ENCODE measurements around the gene ELFN2.
"Not testable (repeated sequence)": the region's sequence is repeated elsewhere in the genome, so short reads cannot be mapped to it uniquely, and the experiment has no call there.

The ELFN2 gene

GRCh38 chr22:37415210-37415609, 12.1 kb downstream of the ELFN2 start:
- no peak for FAIRE-seq
- no peak for DNase-seq (ENCODE audit: extremely low spot score, insufficient read length, low read depth)

GRCh38 chr22:37414288-37414687, 13.0 kb downstream of the ELFN2 start:
- no peak for DNase-seq (ENCODE audit: extremely low spot score, insufficient read length, low read depth)
- FAIRE-seq: no peak

- no peak for DNase-seq (ENCODE audit: extremely low spot score, insufficient read length, low read depth)
- no peak for FAIRE-seq
Observed at GRCh38 chr22:37413546-37413945, 13.7 kb downstream of the ELFN2 start.

- FAIRE-seq: no peak
Observed at GRCh38 chr22:37412495-37413250, 14.6 kb downstream of the ELFN2 start.

GRCh38 chr22:37411655-37412054, 15.6 kb downstream of the ELFN2 start:
- DNase-seq (ENCODE audit: extremely low spot score, insufficient read length, low read depth) (no peak), FAIRE-seq (no peak)

More at GRCh38 chr22:37412495-37413250, 14.6 kb downstream of the ELFN2 start:
- no peak for DNase-seq (ENCODE audit: extremely low spot score, insufficient read length, low read depth)

GRCh38 chr22:37410174-37411055, 16.9 kb downstream of the ELFN2 start:
- FAIRE-seq (no peak), DNase-seq (ENCODE audit: extremely low spot score, insufficient read length, low read depth) (no peak)

- DNase-seq (ENCODE audit: extremely low spot score, insufficient read length, low read depth): no peak
- no peak for FAIRE-seq
Observed at GRCh38 chr22:37409459-37410050, 17.7 kb downstream of the ELFN2 start.

GRCh38 chr22:37409031-37409430, 18.2 kb downstream of the ELFN2 start:
- FAIRE-seq: no peak

GRCh38 chr22:37407856-37408255, 19.4 kb downstream of the ELFN2 start:
- FAIRE-seq: no peak
- no peak for DNase-seq (ENCODE audit: extremely low spot score, insufficient read length, low read depth)

More at GRCh38 chr22:37409031-37409430, 18.2 kb downstream of the ELFN2 start:
- no peak for DNase-seq (ENCODE audit: extremely low spot score, insufficient read length, low read depth)

GRCh38 chr22:37406441-37407235, 20.6 kb downstream of the ELFN2 start:
- FAIRE-seq (no peak), DNase-seq (ENCODE audit: extremely low spot score, insufficient read length, low read depth) (no peak)

GRCh38 chr22:37404091-37404490, 23.2 kb downstream of the ELFN2 start:
- DNase-seq (ENCODE audit: extremely low spot score, insufficient read length, low read depth): no peak
- FAIRE-seq: no peak

GRCh38 chr22:37403267-37403960, 23.9 kb downstream of the ELFN2 start:
- FAIRE-seq (no peak), DNase-seq (ENCODE audit: extremely low spot score, insufficient read length, low read depth) (no peak)

- DNase-seq (ENCODE audit: extremely low spot score, insufficient read length, low read depth) (no peak), FAIRE-seq (no peak)
Observed at GRCh38 chr22:37402184-37402506, 25.1 kb downstream of the ELFN2 start.

GRCh38 chr22:37401401-37402183, 25.7 kb downstream of the ELFN2 start:
- no peak for FAIRE-seq

GRCh38 chr22:37400719-37401118, 26.6 kb downstream of the ELFN2 start:
- DNase-seq (ENCODE audit: extremely low spot score, insufficient read length, low read depth) (no peak), FAIRE-seq (no peak)

More at GRCh38 chr22:37401401-37402183, 25.7 kb downstream of the ELFN2 start:
- no peak for DNase-seq (ENCODE audit: extremely low spot score, insufficient read length, low read depth)

GRCh38 chr22:37399457-37399856, 27.8 kb downstream of the ELFN2 start:
- not testable (repeated sequence) for FAIRE-seq; DNase-seq (ENCODE audit: extremely low spot score, insufficient read length, low read depth)

GRCh38 chr22:37397226-37397625, 30.1 kb downstream of the ELFN2 start:
- no peak for DNase-seq (ENCODE audit: extremely low spot score, insufficient read length, low read depth)
- no peak for FAIRE-seq

- no peak for FAIRE-seq
Observed at GRCh38 chr22:37396488-37397084, 30.7 kb downstream of the ELFN2 start.

More at GRCh38 chr22:37396488-37397084, 30.7 kb downstream of the ELFN2 start:
- DNase-seq (ENCODE audit: extremely low spot score, insufficient read length, low read depth): no peak
